ENCODE results near the gene PXYLP1.
A peak's percentile ranks its signal among the peaks of the same experiment; 100 is the strongest.

Gene PXYLP1

DNA sequence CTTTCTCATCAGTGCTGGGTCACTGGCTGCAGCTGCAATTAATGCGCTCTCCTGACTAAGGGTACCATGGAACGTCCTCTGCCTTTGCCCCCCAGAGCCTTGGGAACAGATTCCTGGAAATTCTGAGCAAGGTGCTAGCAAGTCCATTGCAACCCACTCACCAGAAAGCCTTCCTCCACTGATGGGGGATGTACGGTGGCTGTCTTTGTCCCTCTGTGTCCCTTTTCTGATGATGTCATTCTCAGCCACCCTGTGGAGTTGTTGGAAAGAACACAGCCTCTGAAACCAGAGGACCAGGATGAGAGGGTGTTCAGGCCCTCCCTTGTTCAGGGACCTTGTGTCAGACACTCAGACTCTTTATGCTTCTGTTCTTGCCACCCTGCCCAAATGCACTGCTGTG, 98.6 kb downstream of the PXYLP1 start:
- DNase-seq: no peak

DNA sequence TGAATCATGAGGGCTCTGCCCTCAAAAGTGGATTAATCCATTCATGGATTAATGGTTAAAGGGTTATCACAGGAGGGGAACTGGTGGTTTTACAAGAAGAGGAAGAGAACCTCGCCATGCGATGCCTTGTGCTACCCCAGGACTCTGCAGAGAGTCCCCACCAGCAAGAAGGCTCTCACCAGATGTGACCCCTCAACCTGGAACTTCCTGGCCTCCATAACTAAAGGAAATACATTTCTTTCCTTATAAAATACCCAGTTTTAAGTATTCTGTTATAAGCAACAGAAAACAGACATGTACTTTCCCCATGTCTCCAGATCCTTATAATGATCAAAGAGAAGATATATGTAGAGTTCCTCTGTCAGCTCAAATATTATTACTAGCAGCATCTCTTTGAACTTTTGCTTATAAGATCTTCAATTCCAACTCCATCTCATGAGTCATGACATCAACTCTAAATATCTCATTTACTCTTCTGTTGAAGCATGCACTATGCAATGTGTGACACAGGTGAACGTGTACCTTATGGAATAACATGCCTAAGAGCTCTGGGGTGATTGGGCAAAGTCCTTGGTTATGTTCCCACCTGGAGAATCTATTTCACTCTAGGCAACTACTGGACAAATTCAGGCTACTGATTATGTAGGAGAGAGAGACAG, 99.2 kb downstream of the PXYLP1 start:
- no peak for DNase-seq

DNA sequence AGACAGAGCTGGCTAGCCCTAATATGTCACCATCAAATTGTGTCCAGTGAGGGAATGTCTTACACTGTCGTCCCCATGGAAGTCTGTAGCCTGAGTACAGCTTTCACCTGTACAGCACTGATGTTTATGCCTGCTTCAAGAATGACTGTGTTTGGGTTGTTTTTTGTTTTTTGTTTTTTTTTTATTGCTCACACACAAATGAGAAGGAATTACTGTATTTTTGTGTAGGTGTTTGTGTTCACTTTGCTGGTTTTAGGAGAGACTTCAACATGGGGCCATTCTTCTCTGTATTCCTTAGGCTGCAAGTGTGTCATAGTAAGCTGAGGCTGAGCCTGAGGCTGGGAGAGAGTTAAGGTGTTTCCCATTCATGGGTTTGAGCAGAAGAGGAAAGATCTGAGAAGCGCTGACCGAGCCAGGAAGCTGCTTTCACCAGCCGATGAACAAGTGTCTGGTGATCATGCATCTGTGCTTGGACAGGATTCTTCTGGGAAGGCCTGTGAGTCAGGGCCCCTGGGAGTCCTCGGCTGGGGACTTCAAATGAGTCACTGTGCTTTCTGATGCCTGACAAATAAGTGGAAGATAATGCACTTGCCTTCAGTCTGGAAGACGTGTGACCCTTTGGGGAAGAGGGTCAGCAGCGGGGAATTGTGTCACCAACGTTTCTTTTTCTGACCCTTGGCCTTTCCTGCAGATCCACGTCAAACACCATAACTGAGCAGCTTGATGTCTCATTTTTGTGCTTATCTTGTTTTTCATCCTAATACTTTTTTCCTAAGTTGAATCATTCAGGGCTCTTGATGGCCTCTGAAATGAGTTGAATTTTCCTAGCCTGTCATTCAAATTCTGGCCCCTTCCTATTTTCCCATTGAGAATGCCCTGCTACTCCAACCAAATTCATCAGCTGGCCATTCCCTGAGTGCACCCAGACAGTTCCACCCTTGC, 100.0 kb downstream of the PXYLP1 start:
- DNase-seq: no peak

DNA sequence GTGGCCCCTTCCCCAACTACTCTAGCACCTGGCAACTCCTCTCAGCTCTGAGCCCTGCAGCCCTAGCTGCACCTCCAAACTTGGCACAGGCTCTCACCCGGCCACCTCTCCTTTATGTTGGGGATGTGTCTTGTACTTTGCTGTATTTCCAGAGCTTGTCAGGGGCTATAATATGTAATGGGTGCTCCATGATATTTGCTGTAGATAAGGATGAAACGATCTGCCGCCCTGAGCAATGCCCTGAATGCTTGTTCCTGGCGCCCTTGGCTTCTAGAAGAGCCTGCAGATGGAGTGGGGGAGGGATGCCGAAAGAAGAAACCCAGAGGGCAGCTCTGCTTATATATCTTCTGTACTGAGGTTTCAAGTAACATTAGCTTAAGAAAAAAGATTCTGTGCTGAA, 100.8 kb downstream of the PXYLP1 start:
- DNase-seq: no peak

DNA sequence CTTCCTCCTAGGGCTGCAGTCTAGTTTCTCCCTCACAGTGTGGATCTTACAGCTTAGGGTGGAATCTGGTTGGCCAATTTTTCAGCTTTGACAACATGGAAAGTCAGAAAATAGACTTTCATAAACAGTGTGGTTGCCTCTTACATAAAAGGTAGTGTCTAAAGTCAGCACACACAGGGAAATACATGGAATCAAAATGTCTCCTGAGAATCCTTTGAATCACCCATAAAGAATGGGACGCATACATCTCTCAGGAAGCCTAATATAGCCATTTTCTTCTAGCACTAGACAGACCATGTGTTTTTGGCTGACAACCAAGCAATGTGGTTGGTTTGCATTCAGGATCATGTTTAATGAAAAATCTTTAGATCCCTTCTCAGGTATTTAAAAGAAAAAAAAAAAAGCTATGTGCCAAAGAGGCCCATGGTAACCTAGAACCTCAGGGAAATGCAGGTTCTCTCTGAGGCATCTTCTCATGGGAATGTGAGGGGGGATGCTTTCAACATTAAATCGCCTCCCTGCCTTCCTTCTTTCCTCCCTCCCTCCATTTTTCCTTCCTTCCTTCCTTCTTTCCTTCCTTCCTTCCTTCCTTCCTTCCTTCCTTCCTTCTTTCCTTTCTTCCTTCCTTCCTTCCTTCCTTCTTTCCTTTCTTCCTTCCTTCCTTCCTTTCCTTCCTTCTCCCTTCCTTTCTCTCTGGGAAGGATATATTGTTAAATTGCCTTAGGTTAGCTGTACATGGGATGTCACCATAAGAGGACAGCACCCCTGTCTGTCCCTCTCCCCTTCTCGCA, 102.4 kb downstream of the PXYLP1 start:
- no peak for DNase-seq

DNA sequence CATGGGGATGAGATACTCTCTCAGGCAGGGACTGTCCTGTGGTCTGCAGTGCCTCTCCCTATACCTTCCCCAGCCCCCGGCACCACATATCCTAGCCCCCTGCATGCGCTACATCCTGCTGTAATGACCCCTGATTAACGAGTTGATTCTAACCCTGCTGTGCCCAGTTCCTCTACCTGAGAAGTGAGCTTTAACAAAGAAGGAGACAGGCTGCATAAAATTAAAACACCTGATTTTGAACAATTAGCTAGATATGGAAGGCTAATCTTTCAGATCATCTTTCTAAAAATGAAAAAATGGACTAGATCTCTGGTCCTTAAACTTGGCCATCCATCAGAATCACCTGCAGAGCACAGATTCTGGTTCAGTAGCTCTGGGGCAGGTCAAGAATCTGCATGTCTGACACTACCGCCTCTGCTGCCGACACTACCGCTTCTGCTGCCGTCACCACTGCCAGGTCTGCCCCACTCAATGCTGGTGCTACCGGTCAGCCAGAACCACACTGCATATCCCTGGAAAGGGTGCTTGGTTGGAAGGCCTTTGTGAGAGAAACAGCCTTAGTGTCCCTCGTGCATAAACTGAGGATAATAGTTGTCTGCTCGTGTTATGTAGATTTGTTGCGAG, 103.1 kb downstream of the PXYLP1 start:
- no peak for DNase-seq

DNA sequence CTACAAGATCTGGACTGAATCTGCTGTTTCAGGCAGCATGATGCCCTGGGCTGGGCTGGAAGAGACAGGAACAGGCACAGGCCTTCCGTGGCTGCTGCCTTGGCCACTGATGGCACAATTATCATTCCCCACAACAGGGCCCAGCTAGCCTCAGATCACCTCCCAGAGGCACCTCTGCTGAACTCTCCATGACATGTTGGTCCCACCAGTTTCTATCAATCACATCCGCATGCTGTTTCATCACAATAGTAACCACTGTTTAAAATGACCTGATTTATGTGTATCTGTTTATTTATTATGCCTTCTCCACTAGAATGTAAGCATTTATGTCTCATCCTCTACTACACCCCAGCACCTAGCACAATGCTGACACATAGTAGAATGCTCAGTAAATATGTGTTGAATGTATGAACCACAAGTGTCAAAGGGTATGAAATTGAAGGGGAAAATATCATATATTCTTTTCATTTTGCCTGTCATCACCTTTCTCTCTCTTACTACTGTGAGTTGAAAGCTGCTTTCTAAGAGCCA, 104.0 kb downstream of the PXYLP1 start:
- no peak for DNase-seq

DNA sequence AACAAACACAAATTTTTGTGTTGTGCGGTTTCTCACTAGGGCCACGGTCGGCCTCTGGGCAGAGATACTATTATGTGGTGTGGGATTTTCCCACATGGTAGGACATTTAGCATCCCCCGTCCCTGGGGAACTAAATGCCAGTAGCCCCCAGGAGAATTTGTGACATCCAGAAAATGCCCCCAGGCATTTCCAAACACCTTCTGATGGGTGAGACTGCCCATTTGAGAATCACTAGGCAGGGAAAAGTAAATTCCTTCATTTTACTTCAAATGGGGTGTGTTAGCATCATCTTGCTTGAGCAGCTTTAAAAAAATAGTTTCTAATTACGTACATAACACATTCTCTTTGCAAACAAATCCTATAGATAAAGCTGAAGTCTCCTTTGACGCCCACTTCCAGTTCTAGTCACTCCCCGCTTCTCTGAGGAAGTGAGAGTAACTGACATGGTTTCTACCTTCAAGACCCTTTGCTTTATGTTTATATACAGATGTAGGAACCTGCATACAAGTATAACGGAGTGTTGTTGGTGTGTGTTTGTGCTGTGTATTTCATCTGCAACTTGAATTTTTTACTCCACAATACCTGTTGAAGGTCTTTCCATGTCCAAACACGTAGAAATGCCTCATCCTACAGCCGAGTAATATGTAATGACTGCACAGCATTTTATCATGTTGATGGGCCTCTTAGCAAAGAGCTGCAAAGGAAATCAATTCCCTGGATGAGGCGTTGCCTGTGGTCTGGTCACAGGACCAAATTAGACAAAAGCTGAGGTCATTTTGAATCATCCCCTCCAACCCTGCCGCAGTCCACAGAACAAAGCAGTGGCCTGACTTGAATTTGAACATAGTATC, 105.3 kb downstream of the PXYLP1 start:
- no peak for DNase-seq

DNA sequence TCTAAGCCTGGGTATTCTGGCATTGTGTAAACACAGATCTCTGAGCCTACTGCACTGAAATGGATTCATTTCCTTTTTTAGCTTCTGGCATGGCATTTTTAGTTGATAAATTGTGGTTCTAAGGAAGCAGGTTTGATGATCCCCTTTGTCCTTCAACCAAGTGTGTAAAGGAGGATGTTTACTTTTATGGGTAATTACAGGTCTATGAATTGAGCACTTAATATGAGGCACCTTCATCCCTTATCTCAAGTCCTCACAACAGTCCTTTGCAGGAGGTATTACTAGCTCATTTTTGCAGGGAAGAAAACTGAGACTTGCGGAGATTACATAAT, 105.9 kb downstream of the PXYLP1 start:
- peak; percentile 0 for DNase-seq

DNA sequence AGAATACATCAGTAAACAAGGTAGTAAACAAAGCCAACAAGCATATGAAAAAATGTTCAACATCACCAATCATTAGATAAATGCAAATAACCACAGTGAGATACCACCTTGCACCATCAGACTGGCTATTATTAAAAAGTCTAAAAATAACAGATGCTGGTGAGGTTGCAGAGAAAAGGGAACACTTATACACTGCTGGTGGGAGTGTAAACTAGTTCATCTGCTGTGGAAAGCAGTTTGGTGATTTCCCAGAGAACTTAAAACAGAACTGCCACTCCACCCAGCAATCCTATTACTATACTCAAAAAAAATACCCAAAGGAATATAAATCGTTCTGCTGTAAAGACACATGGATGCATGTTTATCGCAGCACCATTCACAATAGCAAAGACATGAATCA, 106.4 kb downstream of the PXYLP1 start:
- no peak for DNase-seq

DNA sequence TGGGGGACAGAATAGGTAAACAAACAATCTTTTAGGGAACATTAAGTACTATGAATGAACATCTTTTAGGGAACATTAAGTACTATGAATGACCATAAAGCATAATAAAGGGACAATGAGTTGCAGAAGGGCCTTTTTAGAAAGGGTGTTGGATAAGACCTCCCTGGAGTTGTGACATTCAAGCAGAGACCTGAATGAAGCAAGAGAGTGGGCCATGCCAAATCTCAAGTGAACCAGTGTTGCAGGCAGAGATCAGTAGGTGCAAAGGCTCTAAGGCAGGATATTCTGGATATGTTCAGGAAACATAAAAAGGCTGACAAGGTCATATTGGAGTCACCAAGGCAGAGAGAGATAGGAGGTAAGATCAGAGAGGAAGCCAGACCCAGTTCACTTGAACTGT, 107.3 kb downstream of the PXYLP1 start:
- no peak for DNase-seq

DNA sequence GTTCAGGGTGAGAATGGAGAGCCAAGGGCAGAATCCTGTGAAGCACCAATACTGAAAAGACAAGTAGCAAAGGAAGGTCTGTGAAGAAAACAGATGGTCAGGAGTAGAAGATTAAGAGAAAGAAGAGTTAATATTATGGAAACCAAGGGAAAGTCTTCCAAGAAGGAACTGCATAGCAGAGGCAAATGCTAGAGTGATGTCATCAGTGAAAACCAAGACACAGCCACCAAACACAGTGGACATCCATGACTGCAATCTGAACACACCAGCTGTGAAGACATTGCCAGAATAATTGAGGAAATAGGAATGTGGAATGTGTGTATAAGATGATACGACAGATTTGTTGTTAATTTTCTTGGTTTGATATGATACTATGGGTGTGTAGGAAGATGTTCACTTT, 109.9 kb downstream of the PXYLP1 start:
- no peak for DNase-seq

DNA sequence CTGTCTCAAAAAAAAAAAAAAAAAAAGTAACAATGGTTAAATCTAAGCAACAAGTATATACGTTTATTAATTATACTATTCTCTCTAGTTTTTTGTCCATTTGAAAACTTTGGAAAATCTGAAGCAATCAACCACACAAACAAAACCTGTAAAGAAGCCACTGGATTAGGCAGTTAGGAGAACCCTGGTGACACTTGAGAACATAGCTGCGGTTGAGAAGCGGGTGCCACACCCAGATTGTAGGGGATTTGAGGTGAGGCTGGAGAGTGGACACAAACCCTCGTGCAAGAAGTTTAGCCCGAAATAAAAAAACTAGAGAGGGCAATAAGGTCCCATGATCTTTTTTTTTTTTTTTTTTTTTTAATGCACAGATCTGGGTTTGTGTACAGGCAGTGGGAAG, 110.8 kb downstream of the PXYLP1 start:
- no peak for DNase-seq

DNA sequence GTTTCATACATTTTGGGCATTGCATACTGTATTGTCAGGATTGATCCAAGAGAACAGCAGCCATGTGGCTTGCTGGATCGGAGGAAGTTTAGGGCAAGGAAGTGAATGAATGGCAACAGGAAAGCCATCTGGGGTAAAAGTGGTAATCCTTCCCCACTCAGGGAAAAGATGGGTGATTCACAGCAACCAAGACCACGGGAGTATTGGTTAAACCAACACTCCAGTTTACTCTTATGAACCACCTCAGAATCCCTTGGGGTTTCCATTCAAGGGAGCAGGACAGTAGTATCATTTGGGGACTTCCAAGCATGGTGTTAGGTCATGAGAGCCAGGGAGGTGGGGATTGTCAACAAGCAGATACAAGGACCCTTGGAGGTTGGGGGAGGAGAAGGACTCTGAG, 111.5 kb downstream of the PXYLP1 start:
- DNase-seq: no peak

DNA sequence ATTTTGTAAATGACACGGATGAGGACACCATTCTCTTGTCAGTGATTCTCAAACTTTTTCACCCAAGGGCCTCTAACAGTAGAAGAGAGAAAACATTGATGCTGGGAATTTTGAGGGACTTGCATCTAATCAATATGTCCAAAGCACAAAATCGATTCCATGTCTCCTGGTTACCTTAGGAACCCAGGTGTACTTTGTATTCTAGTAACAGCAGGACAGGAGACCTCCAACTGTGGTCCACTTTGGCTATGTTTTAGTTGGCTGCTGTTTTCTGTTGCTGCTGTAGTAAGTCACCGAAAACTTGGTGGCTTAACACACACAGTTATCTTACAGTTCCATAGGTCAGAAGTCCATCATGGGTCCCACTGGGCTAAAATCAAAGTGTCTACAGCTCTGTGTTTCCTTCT, 112.2 kb downstream of the PXYLP1 start:
- no peak for DNase-seq

Data from NCI-H748 treated with DMSO at 0.1 percent for 48 hours (cell line).